ENCODE measurements around the gene COG8. TPM values are rescaled to one million over a fixed set of nuclear protein-coding genes. Genes with fewer than 3 reads are reported as not detected.
"Not testable (repeated sequence)": the region's sequence is repeated elsewhere in the genome, so short reads cannot be mapped to it uniquely, and the experiment has no call there.

Gene COG8
- total RNA-seq, 2 donors from 2014 or later = 21.7 to 22.8 TPM

DNA sequence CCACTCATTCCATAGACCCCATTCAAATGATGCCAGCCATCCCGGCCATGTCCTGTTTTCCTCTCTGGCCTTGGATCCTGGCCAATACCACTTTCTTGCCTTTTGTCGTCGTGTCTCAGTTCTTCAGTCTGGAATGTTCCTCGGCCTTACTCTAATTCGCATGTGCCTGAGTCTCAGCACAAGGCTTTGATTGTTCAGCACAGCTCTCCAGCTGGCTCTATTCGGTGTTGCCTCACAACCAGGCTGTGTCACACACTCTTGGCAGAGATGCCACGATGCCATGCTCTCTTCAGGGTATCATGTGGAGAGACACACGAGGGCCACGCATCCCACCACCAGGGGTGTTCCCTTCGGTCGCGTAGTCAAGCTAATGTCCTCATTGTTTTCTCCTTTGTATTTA is 30.0 kb downstream of the COG8 start:
- peaks cover 19% of the 10 kb centered on the region for H3K4me1 Mint-ChIP-seq
- DNase-seq (no peak), ATAC-seq (no peak)
- H3K36me3 Mint-ChIP-seq (ENCODE audit: low read depth) = peaks cover 6% of the 10 kb centered on the region
- H3K27ac Mint-ChIP-seq = no peak overlapping the region
- no peaks in the 10 kb centered on the region for H3K9me3 ChIP-seq (ENCODE audit: control insufficient read depth, low read length, poor library complexity, severe bottlenecking)
- no peak overlapping the region for H3K4me3 Mint-ChIP-seq
- no peaks in the 10 kb centered on the region for H3K27me3 Mint-ChIP-seq

DNA sequence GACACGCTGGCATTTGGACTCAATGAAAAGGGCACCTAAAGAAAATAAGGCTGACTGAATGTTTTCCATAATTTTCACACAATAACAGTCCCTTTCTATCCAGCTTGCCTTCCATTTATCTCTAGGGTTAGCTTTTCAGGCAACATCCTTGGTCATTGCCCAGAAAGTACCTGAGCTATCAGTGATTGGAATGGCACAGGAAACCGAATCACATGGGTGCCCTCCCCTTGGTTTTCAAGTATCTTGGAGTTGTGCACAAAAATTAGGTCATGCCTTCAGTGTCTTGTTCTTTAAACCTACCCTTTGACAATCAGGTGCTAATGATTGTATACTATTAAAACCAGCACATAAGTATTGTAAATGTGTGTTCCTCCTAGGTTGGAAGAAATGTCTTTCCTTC is 31.5 kb downstream of the COG8 start:
- Mint-ChIP-seq H3K27me3 (no peaks in the 10 kb centered on the region), H3K4me3 (no peak overlapping the region), H3K4me1 (peaks cover 14% of the 10 kb centered on the region), H3K36me3 (ENCODE audit: low read depth) (peaks cover 6% of the 10 kb centered on the region), H3K27ac (no peak overlapping the region)
- DNase-seq = no peak
- ATAC-seq = no peak
- H3K9me3 ChIP-seq (ENCODE audit: control insufficient read depth, low read length, poor library complexity, severe bottlenecking) = no peaks in the 10 kb centered on the region

DNA sequence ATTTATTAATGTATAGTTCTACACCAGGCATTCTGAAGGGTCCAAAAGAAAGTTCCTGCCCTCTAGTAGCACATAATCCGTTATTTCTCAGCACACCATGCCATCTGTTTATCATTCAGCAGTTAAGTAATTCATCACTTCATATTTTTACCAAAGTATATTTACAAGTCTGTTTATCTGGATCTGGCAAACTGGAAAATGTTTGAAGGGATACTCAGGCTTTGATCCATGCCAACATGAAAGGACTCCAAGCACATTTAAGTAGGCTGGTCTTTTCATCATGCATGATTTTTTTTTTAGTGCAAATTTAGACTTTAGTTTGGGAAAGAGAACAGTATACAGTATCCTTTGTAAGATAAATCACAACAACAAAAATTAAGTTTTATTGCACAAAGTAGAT is 32.3 kb downstream of the COG8 start:
- Mint-ChIP-seq H3K27ac (no peak overlapping the region), H3K4me1 (peaks cover 11% of the 10 kb centered on the region), H3K4me3 (no peak overlapping the region), H3K36me3 (ENCODE audit: low read depth) (peaks cover 4% of the 10 kb centered on the region), H3K27me3 (no peaks in the 10 kb centered on the region)
- DNase-seq (no peak), ATAC-seq (no peak)
- no peaks in the 10 kb centered on the region for H3K9me3 ChIP-seq (ENCODE audit: control insufficient read depth, low read length, poor library complexity, severe bottlenecking)

DNA sequence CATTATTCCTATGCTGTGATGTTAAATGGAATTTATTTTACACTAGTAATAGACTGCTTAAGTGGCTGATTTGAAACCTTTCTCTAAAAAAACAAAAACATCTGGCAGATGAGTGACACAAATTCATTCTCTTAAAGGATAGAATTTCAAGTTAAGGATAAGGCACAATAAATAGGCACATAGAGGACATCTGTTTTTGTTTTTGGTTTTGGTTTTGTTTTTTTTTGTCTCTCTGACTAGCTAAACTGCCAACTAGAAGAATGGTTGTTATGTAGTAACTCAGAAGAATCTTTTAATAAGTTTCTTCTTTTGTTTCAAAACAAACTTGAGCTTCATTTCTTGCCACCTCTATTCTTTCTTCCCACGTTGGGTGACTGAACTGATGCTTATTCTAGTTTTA is 33.3 kb downstream of the COG8 start:
- ATAC-seq = no peak
- H3K9me3 ChIP-seq (ENCODE audit: control insufficient read depth, low read length, poor library complexity, severe bottlenecking) = no peaks in the 10 kb centered on the region
- Mint-ChIP-seq H3K4me1 (peaks cover 7% of the 10 kb centered on the region), H3K4me3 (no peak overlapping the region), H3K27ac (no peak overlapping the region), H3K27me3 (no peaks in the 10 kb centered on the region), H3K36me3 (ENCODE audit: low read depth) (peaks cover 2% of the 10 kb centered on the region)
- no peak for DNase-seq

DNA sequence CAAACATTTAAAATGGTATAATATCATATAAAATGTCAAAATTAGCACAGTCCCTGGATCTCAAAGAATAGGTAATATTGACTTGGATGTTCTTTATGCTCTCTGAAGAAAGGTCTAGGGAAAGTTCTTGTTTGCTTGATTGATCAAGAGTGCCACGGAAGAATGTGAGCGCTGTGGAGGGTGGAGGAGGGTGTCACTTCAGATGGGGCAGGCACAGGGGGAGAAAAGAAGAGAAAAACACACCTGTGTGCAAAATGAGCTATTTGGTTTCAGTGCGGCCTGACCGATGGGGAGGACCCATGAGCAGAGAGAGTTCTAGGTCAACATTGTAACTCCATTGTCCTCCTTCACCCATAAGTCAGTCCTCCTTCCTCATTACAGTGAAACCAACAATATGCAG is 37.1 kb downstream of the COG8 start:
- H3K4me3 Mint-ChIP-seq = no peak overlapping the region
- no peaks in the 10 kb centered on the region for H3K9me3 ChIP-seq (ENCODE audit: control insufficient read depth, low read length, poor library complexity, severe bottlenecking)
- no peak for ATAC-seq

DNA sequence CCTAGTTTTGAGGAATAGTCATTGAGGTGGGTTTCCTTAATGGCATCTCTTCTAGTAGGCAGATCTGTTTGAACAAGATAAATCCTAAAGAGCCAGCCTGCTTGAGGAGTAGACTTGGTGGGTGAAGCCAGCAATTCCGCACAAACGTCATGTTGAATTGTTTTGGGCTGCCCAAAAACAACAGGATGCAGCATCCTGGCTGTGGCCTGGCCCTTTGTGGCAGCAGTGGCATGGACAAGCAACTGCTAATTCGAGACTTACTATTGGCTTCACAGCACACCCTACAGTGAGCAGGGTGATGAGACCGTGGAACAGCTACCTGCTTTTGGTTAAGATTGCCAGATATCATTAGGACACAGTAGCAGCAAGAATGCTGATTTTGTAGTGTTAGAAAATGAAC is 37.5 kb downstream of the COG8 start:
- no peaks in the 10 kb centered on the region for H3K9me3 ChIP-seq (ENCODE audit: control insufficient read depth, low read length, poor library complexity, severe bottlenecking)
- Mint-ChIP-seq H3K36me3 (ENCODE audit: low read depth) (peaks cover 4% of the 10 kb centered on the region), H3K27me3 (no peaks in the 10 kb centered on the region), H3K4me1 (peaks cover 2% of the 10 kb centered on the region), H3K27ac (no peak overlapping the region), H3K4me3 (no peak overlapping the region)
- ATAC-seq (no peak), DNase-seq (no peak)

More for the DNA sequence above, 37.1 kb downstream of the COG8 start:
- Mint-ChIP-seq H3K27ac (no peak overlapping the region), H3K27me3 (no peaks in the 10 kb centered on the region), H3K4me1 (peaks cover 2% of the 10 kb centered on the region), H3K36me3 (ENCODE audit: low read depth) (peaks cover 4% of the 10 kb centered on the region)
- DNase-seq = no peak

DNA sequence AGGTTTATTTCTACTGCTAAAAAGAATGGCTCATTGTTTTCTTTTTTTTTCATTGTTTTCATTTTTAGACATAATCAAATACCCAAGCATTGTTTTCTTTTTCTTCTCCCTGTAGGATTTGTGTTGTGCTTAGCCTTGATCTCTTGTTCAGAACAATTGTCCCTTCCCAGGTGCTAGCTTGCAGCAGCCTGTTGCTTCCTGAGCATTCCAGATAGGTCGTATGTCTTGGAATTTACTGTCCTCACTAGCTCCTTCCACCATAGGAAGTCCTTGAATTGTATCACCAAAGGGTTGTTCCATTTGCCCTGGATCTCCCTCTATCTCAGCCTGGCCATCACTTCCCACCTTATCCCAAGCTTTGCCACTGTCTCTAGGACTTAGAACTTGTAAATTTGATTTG is 38.2 kb downstream of the COG8 start:
- no peak overlapping the region for H3K4me3 Mint-ChIP-seq
- H3K27ac Mint-ChIP-seq = no peak overlapping the region
- no peak for ATAC-seq

DNA sequence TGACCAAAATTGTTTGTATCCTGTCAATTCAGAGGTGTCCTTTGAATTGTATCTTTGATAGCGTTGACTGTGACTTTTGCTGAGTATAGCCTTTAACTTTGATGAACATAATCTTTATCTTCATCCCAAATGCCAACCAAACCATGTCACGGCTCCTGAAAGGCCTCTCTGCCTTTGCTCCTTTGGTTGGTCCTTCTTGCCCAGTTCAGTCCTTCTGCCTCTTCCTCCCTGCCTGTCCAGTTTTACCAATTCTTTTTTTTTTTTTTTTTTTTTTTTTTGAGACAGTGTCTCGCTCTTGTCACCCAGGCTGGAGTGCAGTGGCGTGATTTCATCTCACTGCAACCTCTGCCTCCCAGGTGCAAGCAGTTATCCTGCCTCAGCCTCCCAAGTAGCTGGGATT is 41.1 kb downstream of the COG8 start:
- Mint-ChIP-seq H3K27ac (no peak overlapping the region), H3K4me3 (no peak overlapping the region), H3K36me3 (ENCODE audit: low read depth) (peaks cover 8% of the 10 kb centered on the region), H3K4me1 (peaks cover 7% of the 10 kb centered on the region), H3K27me3 (no peaks in the 10 kb centered on the region)
- DNase-seq = no peak
- ATAC-seq = no peak
- H3K9me3 ChIP-seq (ENCODE audit: control insufficient read depth, low read length, poor library complexity, severe bottlenecking) = no peaks in the 10 kb centered on the region

More for the DNA sequence above, 38.2 kb downstream of the COG8 start:
- H3K9me3 ChIP-seq (ENCODE audit: control insufficient read depth, low read length, poor library complexity, severe bottlenecking) = no peaks in the 10 kb centered on the region
- DNase-seq = no peak
- peaks cover 4% of the 10 kb centered on the region for H3K36me3 Mint-ChIP-seq (ENCODE audit: low read depth)
- H3K4me1 Mint-ChIP-seq = peaks cover 3% of the 10 kb centered on the region
- H3K27me3 Mint-ChIP-seq = no peaks in the 10 kb centered on the region

DNA sequence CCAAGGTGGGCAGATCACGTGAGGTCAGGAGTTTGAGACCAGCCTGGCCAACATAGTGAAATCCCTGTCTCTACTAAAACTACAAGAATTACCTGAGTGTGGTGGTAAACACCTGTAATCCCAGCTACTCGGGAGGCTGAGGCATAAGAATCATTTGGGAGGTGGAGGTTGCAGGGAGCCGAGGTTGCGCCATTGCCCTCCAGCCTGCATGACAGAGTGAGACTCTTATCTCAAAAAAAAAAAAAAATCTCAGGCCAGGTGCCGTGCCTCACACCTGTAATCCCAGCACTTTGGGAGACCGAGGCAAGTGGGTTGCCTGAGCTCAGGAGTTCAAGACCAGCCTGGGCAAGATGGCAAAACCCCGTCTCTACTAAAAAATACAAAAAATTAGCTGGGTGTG is 42.6 kb downstream of the COG8 start:
- not testable (repeated sequence) for H3K9me3 ChIP-seq (ENCODE audit: control insufficient read depth, low read length, poor library complexity, severe bottlenecking); DNase-seq; H3K36me3 Mint-ChIP-seq (ENCODE audit: low read depth); H3K27me3 Mint-ChIP-seq; H3K4me1 Mint-ChIP-seq; H3K4me3 Mint-ChIP-seq; ATAC-seq
- H3K27ac Mint-ChIP-seq = peak overlapping the region; percentile 66

DNA sequence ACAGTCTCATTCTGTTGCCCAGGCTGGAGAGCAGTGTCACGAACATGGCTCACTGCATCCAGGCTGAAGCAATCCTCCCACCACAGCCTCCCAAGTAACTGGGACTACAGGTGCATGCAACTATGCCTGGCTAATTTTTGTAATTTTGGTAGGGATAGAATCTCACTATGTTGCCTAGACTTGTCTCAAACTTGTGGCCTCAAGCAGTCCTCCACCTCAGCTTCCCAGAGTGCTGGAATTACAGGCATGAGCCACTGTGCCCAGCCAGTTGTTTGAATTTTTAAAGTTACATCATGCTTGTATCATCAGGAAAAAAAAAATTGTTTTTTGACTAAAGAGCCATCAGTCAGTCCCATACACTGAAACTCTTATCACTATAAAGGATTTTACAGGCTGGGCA is 45.3 kb downstream of the COG8 start:
- no peaks in the 10 kb centered on the region for H3K27me3 Mint-ChIP-seq
- no peak for ATAC-seq
- H3K36me3 Mint-ChIP-seq (ENCODE audit: low read depth) = peaks cover 5% of the 10 kb centered on the region
- peak overlapping the region; percentile 51 for H3K27ac Mint-ChIP-seq
- no peaks in the 10 kb centered on the region for H3K9me3 ChIP-seq (ENCODE audit: control insufficient read depth, low read length, poor library complexity, severe bottlenecking)
- peaks cover 8% of the 10 kb centered on the region for H3K4me1 Mint-ChIP-seq
- no peak for DNase-seq
- no peak overlapping the region for H3K4me3 Mint-ChIP-seq

DNA sequence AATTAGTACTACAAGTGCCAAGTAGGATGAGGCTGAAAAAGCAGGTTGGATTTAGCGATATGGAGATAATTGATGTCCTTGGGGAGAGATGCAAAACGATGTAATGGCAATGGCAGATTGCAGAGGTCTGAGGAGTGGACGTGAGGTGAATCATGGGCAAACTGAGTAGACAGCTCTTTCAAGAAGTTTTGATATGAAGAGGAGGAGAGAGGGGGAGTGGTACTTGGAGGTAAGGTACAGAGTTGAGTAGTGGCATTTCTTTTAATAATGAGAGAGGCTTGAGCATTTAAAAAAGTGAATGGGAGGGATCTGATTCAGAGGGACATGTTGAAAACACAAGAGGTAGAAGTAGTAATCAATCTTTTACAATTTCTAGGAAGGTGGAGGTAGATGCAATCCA is 46.0 kb downstream of the COG8 start:
- Mint-ChIP-seq H3K4me1 (peaks cover 8% of the 10 kb centered on the region), H3K36me3 (ENCODE audit: low read depth) (peaks cover 5% of the 10 kb centered on the region), H3K27me3 (no peaks in the 10 kb centered on the region), H3K4me3 (no peak overlapping the region), H3K27ac (peak overlapping the region; percentile 51)
- ATAC-seq = no peak
- DNase-seq = no peak
- H3K9me3 ChIP-seq (ENCODE audit: control insufficient read depth, low read length, poor library complexity, severe bottlenecking) = no peaks in the 10 kb centered on the region

DNA sequence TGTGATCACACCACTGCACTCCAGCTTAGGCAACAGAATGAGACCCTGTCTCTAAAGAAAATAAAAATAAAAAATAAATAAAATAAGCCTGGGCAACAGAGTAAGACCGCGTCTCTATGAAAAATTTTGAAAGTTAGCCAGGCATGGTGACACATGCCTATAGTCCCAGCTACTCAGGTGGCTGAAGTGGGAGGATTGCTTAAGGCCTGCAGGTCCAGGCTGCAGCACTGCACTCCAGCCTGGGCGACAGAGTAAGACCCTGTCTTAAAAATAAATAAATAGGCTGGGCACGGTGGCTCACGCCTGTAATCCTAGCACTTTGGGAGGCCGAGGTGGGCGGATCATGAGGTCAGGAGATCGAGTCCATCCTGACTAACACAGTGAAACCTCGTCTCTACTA is 47.7 kb downstream of the COG8 start:
- DNase-seq; H3K27ac Mint-ChIP-seq; H3K9me3 ChIP-seq (ENCODE audit: control insufficient read depth, low read length, poor library complexity, severe bottlenecking); H3K4me3 Mint-ChIP-seq; ATAC-seq; H3K27me3 Mint-ChIP-seq; H3K4me1 Mint-ChIP-seq; H3K36me3 Mint-ChIP-seq (ENCODE audit: low read depth): not testable (repeated sequence)

DNA sequence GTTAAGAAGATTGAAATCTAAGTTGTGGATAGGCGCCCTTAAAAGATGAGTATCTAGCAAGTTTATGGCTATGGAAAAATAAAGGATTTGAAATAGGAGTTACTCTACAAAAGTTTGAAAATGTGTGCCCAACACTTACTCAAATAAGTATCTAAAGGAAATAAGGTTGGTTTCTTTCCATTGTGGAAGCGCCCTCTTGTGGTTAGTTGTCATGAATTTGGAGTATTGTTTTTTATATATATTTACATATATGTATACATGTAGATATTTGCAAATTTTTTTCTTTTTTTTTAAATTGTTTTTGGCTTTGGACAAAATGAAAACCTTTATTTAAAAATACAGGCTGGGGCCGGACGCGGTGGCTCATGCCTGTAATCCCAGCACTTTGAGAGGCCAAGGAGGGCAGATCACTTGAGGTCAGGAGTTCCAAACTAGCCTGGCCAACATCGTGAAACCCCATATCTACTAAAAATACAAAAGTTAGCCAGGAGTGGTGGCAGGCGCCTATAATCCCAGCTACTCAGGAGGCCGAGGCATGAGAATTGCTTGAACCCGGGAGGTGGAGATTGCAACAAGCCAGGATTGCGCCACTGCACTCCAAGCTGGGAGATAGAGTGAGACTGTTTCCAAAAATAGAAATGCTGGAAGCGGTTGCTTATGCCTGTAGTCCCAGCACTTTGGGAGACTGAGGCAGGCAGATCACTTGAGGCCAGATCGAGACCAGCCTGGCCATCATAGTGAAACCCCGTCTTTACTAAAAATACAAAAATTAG is 52.2 kb downstream of the COG8 start:
- no peak for ATAC-seq
- Mint-ChIP-seq H3K36me3 (ENCODE audit: low read depth) (no peaks in the 10 kb centered on the region), H3K4me3 (no peak overlapping the region)

DNA sequence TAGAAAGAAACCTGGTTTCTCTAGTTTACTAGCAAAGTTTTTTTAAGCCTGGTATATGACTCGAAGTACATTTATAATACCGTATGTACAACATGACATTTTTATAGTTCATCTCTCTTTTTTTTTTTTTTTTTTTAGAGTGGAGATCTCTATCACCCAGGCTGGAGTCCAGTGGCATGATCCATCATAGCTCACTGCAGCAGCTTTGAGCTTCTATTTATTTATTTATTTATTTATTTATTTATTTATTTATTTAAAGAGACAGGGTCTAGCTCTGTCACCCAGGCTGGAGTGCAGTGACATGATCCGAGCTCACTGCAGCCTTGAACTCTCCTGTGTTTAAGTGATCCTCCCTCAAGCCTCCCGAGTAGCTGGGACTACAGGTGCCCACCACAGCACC is 54.1 kb downstream of the COG8 start:
- H3K9me3 ChIP-seq (ENCODE audit: control insufficient read depth, low read length, poor library complexity, severe bottlenecking) = no peaks in the 10 kb centered on the region
- Mint-ChIP-seq H3K27ac (no peak overlapping the region), H3K4me1 (no peaks in the 10 kb centered on the region), H3K4me3 (no peak overlapping the region), H3K27me3 (no peaks in the 10 kb centered on the region), H3K36me3 (ENCODE audit: low read depth) (no peaks in the 10 kb centered on the region)
- ATAC-seq = no peak
- no peak for DNase-seq

More for the DNA sequence above, 52.2 kb downstream of the COG8 start:
- Mint-ChIP-seq H3K27ac (no peak overlapping the region), H3K27me3 (no peaks in the 10 kb centered on the region), H3K4me1 (no peaks in the 10 kb centered on the region)
- no peaks in the 10 kb centered on the region for H3K9me3 ChIP-seq (ENCODE audit: control insufficient read depth, low read length, poor library complexity, severe bottlenecking)
- DNase-seq = peak in 1 of 3 donors; percentile 36

Data from T-helper 17 cell (primary cell).